Caco-2 (cell line): ENCODE data around the gene RTKN2. TPM values are rescaled to one million over a fixed set of nuclear protein-coding genes. Genes with fewer than 3 reads are reported as not detected.

Experiments
- BruUV-seq: library from RNA; stranded (reverse); fragments of 400-500 nt; replicated peaks from 2 replicates; lab custom pipeline; 2021; lab: Mats Ljungman, UMichigan
- CTCF ChIA-PET: fragments of 300-600 bp; sonication (Branson Sonifier 250); formaldehyde crosslinking; loops from one replicate; lab custom pipeline; 2022; ENCODE audit warnings: antibody characterized with exemption; lab: Charles Lee
- POLR2A ChIA-PET: fragments of 300-600 bp; sonication (Branson Sonifier 250); formaldehyde crosslinking; loops from one replicate; lab custom pipeline; 2022; ENCODE audit warnings: antibody characterized with exemption; lab: Charles Lee
- DNase-seq, 2 experiments: peaks; one replicate each; pipeline versions ENCODE4 v3.0.0 to v3.0.0-alpha.2; 2020 to 2022
- H3K27me3 ChIP-seq: replicated peaks from 2 replicates; pipeline ENCODE4 v1.6.0; 2011; ENCODE audit warnings: low read length; ENCODE audit not compliant: control insufficient read depth, insufficient read depth
- H3K36me3 ChIP-seq: 2 replicates; pipeline ENCODE4 v1.5.1; 2011; ENCODE audit warnings: low read length; ENCODE audit not compliant: control insufficient read depth, insufficient read depth
- H3K4me1 ChIP-seq: fragments of 250-450 bp; sonication (Bioruptor Pico); 2 replicates; pipeline ENCODE4 v1.5.1; 2020; ENCODE audit warnings: mild to moderate bottlenecking
- H3K4me3 ChIP-seq: 2 replicates; pipeline ENCODE4 v1.5.1; 2011; ENCODE audit warnings: low read depth, mild to moderate bottlenecking, control low read depth, low read length
- H3K9me3 ChIP-seq: fragments of 250-450 bp; sonication (Bioruptor Pico); 2 replicates; pipeline ENCODE4 v1.5.1; 2020; ENCODE audit warnings: mild to moderate bottlenecking, moderate library complexity
- H3K27ac Mint-ChIP-seq: one replicate; pipeline ENCODE4 v1.8.0; 2022; ENCODE audit warnings: mixed read lengths; ENCODE audit not compliant: unreplicated experiment
- H3K27me3 Mint-ChIP-seq: one replicate; pipeline ENCODE4 v1.8.0; 2022; ENCODE audit warnings: mixed read lengths; ENCODE audit not compliant: insufficient read depth, unreplicated experiment
- H3K36me3 Mint-ChIP-seq: one replicate; pipeline ENCODE4 v1.8.0; 2022; ENCODE audit warnings: mild to moderate bottlenecking, mixed read lengths; ENCODE audit not compliant: insufficient read depth, unreplicated experiment
- H3K4me1 Mint-ChIP-seq: one replicate; pipeline ENCODE4 v1.8.0; 2022; ENCODE audit warnings: low read depth, mixed read lengths; ENCODE audit not compliant: unreplicated experiment
- H3K4me3 Mint-ChIP-seq: one replicate; pipeline ENCODE4 v1.8.0; 2022; ENCODE audit warnings: mild to moderate bottlenecking, moderate library complexity, mixed read lengths; ENCODE audit not compliant: unreplicated experiment
- H3K9me3 Mint-ChIP-seq: one replicate; pipeline ENCODE4 v1.8.0; 2022; ENCODE audit warnings: mixed read lengths; ENCODE audit not compliant: unreplicated experiment
- intact Hi-C: fragments of 100-400 bp; cut with micrococcal nuclease; formaldehyde crosslinking; loops from one replicate; pipeline ENCODE4 v1.10.0; 2022; ENCODE audit not compliant: unreplicated experiment
- total RNA-seq: library from RNA; stranded (reverse); gene quantifications from 2 replicates; pipeline ENCODE4 v1.2.3, GENCODE V29; 2022
- TF ChIP-seq, protein P1 (sequence below), 2 experiments: fragments of 200-600 bp in 1 of 2; IDR thresholded peaks; 1 replicate in 1 of 2; 2 replicates in 1 of 2; pipeline versions ENCODE4 v1.5.1 to v1.8.0; 2011 to 2022; ENCODE audit warnings: antibody characterized with exemption in 1 of 2, control low read depth in 1 of 2, inconsistent platforms in 1 of 2, low read depth in 1 of 2, low read length in 1 of 2, mild to moderate bottlenecking in 1 of 2, moderate library complexity in 1 of 2; ENCODE audit not compliant: insufficient read depth in 1 of 2, severe bottlenecking in 1 of 2, unreplicated experiment in 1 of 2

The RTKN2 gene
- total RNA-seq, 1 experiment from 2014 or later: 37.1 TPM

DNA sequence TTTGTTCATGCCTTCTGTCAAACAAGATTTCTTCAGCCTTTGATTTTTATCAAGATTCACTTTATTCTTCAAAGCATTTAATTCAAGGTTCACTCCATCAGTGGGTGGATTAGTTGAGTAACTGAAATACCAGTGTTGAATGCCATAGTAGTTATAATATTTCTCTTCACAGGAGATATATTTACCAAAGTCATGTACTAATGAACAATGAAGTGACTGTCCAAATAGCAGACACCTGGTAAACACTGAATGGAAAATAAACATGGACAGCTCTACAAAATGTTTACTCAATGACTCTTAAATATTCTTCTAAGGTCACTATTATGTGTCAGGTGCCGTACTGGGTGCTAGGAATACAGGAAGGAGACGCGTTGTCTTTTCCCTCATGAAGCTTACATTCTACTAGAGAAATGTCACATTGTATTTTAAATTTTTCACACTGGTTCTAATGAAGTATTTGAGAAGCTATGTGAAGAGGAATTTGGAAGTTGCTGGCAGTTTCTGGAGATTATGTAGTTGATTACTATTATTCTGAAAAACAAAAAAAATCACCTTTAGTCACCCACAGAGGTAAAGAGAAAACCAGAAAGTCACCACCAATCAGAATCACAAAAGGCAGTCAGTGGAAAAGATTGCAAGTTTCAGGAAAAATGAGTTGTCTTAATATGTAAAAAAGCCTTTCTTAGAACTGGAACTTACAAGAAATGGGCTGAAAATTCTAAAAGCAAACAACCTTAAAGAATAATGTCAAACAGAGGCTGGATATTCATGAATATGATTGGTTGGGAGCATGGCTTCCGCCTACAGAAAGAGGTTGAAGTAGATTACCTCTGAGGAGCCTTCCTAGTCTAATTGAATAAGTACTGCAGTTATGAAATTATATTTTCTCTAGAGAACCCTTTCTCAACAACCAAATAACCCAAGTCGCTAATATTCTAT lies 84.5 kb downstream of the RTKN2 start:
- TF ChIP-seq, protein P1, sequence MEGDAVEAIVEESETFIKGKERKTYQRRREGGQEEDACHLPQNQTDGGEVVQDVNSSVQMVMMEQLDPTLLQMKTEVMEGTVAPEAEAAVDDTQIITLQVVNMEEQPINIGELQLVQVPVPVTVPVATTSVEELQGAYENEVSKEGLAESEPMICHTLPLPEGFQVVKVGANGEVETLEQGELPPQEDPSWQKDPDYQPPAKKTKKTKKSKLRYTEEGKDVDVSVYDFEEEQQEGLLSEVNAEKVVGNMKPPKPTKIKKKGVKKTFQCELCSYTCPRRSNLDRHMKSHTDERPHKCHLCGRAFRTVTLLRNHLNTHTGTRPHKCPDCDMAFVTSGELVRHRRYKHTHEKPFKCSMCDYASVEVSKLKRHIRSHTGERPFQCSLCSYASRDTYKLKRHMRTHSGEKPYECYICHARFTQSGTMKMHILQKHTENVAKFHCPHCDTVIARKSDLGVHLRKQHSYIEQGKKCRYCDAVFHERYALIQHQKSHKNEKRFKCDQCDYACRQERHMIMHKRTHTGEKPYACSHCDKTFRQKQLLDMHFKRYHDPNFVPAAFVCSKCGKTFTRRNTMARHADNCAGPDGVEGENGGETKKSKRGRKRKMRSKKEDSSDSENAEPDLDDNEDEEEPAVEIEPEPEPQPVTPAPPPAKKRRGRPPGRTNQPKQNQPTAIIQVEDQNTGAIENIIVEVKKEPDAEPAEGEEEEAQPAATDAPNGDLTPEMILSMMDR (IDR thresholded peaks at IDR 0.05; ENCODE audit: insufficient read depth in 1 of 2, low read depth in 1 of 2, low read length in 1 of 2, severe bottlenecking in 1 of 2, unreplicated experiment in 1 of 2): no peak
- Histone ChIP-seq H3K4me1 (peaks cover 26% of the 10 kb centered on the region), H3K9me3 (peaks cover 8% of the 10 kb centered on the region; the same call in 1 of the 2 replicates), H3K4me3 (no peak overlapping the region), H3K36me3 (no peaks in the 10 kb centered on the region), H3K27me3 (no peaks in the 10 kb centered on the region)
- DNase-seq: no peak
- CTCF ChIA-PET: interaction anchor here (0.8 kb wide), 1 partner anchor 145 kb away, joined by 3 read pairs; no protein-coding TSS in a partner anchor
- peaks cover 9% of the 10 kb centered on the region for H3K4me1 Mint-ChIP-seq
- peaks cover 14% of the 10 kb centered on the region for H3K9me3 Mint-ChIP-seq
- intact Hi-C loops: loop anchor here (1.0 kb wide), 1 partner anchor 91 kb away; no protein-coding TSS in a partner anchor
- no peak overlapping the region for H3K4me3 Mint-ChIP-seq
- H3K27me3 Mint-ChIP-seq: no peaks in the 10 kb centered on the region
- H3K27ac Mint-ChIP-seq: no peak overlapping the region
- BruUV-seq: no TSS peak
- POLR2A ChIA-PET: interaction anchor here (1.1 kb wide), 1 partner anchor 90 kb away, joined by 4 read pairs; no protein-coding TSS in a partner anchor
- H3K36me3 Mint-ChIP-seq: peaks cover 14% of the 10 kb centered on the region

DNA sequence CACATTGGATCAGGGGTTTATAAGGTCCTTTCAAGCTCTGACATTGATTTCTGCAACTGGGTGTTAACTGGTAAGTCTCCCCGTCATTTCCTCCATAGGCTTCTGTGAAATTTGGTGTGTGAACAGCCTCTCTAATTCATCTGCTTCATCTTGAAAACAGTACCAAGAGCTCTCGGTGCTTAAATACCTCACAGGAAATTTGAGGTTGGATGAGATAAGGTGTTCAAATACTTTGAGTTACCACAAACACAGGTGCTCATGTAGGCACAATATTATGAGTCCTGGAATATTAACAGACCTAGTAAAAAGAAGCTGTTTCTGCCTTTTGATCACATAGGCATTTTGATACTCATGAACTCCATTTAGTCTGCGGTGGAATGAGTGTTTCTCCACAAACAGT lies 85.2 kb downstream of the RTKN2 start:
- TF ChIP-seq, protein P1 (IDR thresholded peaks at IDR 0.05; ENCODE audit: insufficient read depth in 1 of 2, low read depth in 1 of 2, low read length in 1 of 2, severe bottlenecking in 1 of 2, unreplicated experiment in 1 of 2): no peak
- Mint-ChIP-seq H3K4me3 (no peak overlapping the region), H3K27ac (no peak overlapping the region), H3K4me1 (peaks cover 10% of the 10 kb centered on the region), H3K27me3 (no peaks in the 10 kb centered on the region), H3K9me3 (peaks cover 14% of the 10 kb centered on the region), H3K36me3 (peaks cover 11% of the 10 kb centered on the region)
- BruUV-seq: no TSS peak
- Histone ChIP-seq H3K9me3 (peaks cover 8% of the 10 kb centered on the region; the same call in 1 of the 2 replicates), H3K36me3 (no peaks in the 10 kb centered on the region), H3K4me3 (no peak overlapping the region), H3K4me1 (peaks cover 29% of the 10 kb centered on the region), H3K27me3 (no peaks in the 10 kb centered on the region)
- intact Hi-C loops: loop anchor here (1.0 kb wide), 1 partner anchor 90 kb away; no protein-coding TSS in a partner anchor
- peak in 1 of 2 experiments; percentile 34 for DNase-seq
- ChIA-PET POLR2A (interaction anchor here (1.1 kb wide), 1 partner anchor 89 kb away, joined by 4 read pairs; no protein-coding TSS in a partner anchor), CTCF (interaction anchor here (0.8 kb wide), 1 partner anchor 145 kb away, joined by 3 read pairs; no protein-coding TSS in a partner anchor)

DNA sequence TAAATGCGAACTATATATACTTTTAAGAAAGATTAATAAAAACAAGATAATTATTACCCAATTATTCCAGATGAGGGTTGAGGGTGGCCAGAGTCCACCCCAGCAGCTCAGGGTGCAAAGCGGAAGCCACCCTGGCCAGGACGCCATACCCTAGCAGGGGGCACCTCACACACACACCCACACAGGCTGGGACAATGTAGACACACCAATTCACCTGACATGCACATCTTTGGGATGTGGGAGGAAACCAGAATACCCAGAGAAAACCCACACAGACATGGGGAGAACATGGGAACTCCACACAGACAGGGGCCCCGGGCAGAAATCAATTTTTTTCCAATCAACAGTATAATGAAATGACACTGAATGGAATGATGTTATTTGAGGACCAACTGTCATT lies 86.0 kb downstream of the RTKN2 start:
- POLR2A ChIA-PET: no interaction called here
- no peaks in the 10 kb centered on the region for H3K27me3 ChIP-seq
- H3K27ac Mint-ChIP-seq: no peak overlapping the region
- intact Hi-C loops: no loop called here
- no peak for DNase-seq
- TF ChIP-seq, protein P1 (IDR thresholded peaks at IDR 0.05; ENCODE audit: insufficient read depth in 1 of 2, low read depth in 1 of 2, low read length in 1 of 2, severe bottlenecking in 1 of 2, unreplicated experiment in 1 of 2): no peak
- H3K9me3 ChIP-seq: peaks cover 8% of the 10 kb centered on the region; the same call in 1 of the 2 replicates
- no peaks in the 10 kb centered on the region for H3K27me3 Mint-ChIP-seq
- no TSS peak for BruUV-seq
- no peaks in the 10 kb centered on the region for H3K36me3 ChIP-seq
- H3K4me1 Mint-ChIP-seq: peaks cover 6% of the 10 kb centered on the region
- peaks cover 16% of the 10 kb centered on the region for H3K9me3 Mint-ChIP-seq
- H3K4me1 ChIP-seq: peaks cover 22% of the 10 kb centered on the region
- CTCF ChIA-PET: no interaction called here
- no peak overlapping the region for H3K4me3 ChIP-seq
- peaks cover 7% of the 10 kb centered on the region for H3K36me3 Mint-ChIP-seq
- H3K4me3 Mint-ChIP-seq: no peak overlapping the region
